Keratinocyte (primary cell): ENCODE measurements around the gene SPRY1. TPM values are rescaled to one million over a fixed set of nuclear protein-coding genes. Genes with fewer than 3 reads are reported as not detected.

Source experiments
- DNase-seq: peaks from one replicate; pipeline ENCODE4 v3.0.0-alpha.2; 2011; ENCODE audit warnings: low read depth, missing footprints, low spot score
- FAIRE-seq: peaks from 2 replicates; lab custom pipeline; 2011; peaks lifted over from hg19 to GRCh38; lab: Jason Lieb, UNC
- H2AFZ ChIP-seq: 2 replicates; pipeline ENCODE4 v1.6.0; 2012; ENCODE audit warnings: low read length, control low read depth, inconsistent platforms; ENCODE audit not compliant: control insufficient read depth
- H3K27ac ChIP-seq: 2 replicates; pipeline ENCODE4 v1.5.1; 2011; ENCODE audit warnings: low read length; ENCODE audit not compliant: control insufficient read depth, insufficient read depth
- H3K27me3 ChIP-seq: 3 replicates; pipeline ENCODE4 v1.6.0; 2011; ENCODE audit warnings: low read length; ENCODE audit not compliant: control insufficient read depth, insufficient read depth; ENCODE audit errors: extremely low read depth
- H3K36me3 ChIP-seq, 2 experiments: 2 replicates in 1 of 2; 3 replicates in 1 of 2; pipeline ENCODE4 v1.5.1; 2011; ENCODE audit warnings: low read length in 2 of 2, mild to moderate bottlenecking in 1 of 2; ENCODE audit not compliant: control insufficient read depth in 2 of 2, insufficient read depth in 2 of 2; ENCODE audit errors: extremely low read depth in 1 of 2
- H3K4me1 ChIP-seq: 3 replicates; pipeline ENCODE4 v1.5.1; 2011; ENCODE audit warnings: low read length; ENCODE audit not compliant: control insufficient read depth, insufficient read depth; ENCODE audit errors: extremely low read depth
- H3K4me2 ChIP-seq: 3 replicates; pipeline ENCODE4 v1.6.0; 2011; ENCODE audit warnings: low read depth, low read length; ENCODE audit not compliant: control insufficient read depth, insufficient read depth; ENCODE audit errors: extremely low read depth
- H3K4me3 ChIP-seq, 3 experiments: fragments of 200-600 bp in 1 of 3; sonication (generic) in 1 of 3; 2 replicates in 2 of 3; 3 replicates in 1 of 3; pipeline ENCODE4 v1.5.1; 2011 to 2016; ENCODE audit warnings: low read length in 3 of 3, mild to moderate bottlenecking in 3 of 3, control low read depth in 2 of 3, inconsistent platforms in 1 of 3, low read depth in 1 of 3, mixed read lengths in 1 of 3, mixed run types in 1 of 3, moderate library complexity in 1 of 3; ENCODE audit not compliant: control insufficient read depth in 2 of 3, insufficient read depth in 2 of 3; ENCODE audit errors: extremely low read depth in 1 of 3
- H3K79me2 ChIP-seq: 2 replicates; pipeline ENCODE4 v1.6.0; 2012; ENCODE audit warnings: low read length; ENCODE audit not compliant: control insufficient read depth, insufficient read depth
- H3K9ac ChIP-seq: 3 replicates; pipeline ENCODE4 v1.6.0; 2011; ENCODE audit warnings: low read length; ENCODE audit not compliant: control insufficient read depth, insufficient read depth; ENCODE audit errors: extremely low read depth
- H3K9me1 ChIP-seq: 3 replicates; pipeline ENCODE4 v1.6.0; 2011; ENCODE audit warnings: low read length; ENCODE audit not compliant: control insufficient read depth, insufficient read depth; ENCODE audit errors: extremely low read depth
- H3K9me3 ChIP-seq: 2 replicates; pipeline ENCODE4 v1.5.1; 2012; ENCODE audit warnings: low read depth, low read length; ENCODE audit not compliant: control insufficient read depth
- H4K20me1 ChIP-seq: 3 replicates; pipeline ENCODE4 v1.6.0; 2011; ENCODE audit warnings: low read length; ENCODE audit not compliant: control insufficient read depth, insufficient read depth; ENCODE audit errors: extremely low read depth
- EZH2 ChIP-seq: IDR thresholded peaks from one replicate; pipeline ENCODE4 v1.6.1; 2012; ENCODE audit warnings: inconsistent platforms, mild to moderate bottlenecking, low read length, moderate library complexity
- dilution Hi-C: fragments of 300-500 bp; cut with MboI; formaldehyde crosslinking; loops from one replicate; pipeline ENCODE4 v1.7.0; 2020; ENCODE audit warnings: low sequenced_read_pairs; ENCODE audit not compliant: extremely low pct_ligation_motif_present
- polyA plus RNA-seq, 5 experiments: library from polyadenylated mRNA; depleted of rRNA in 3 of 5; stranded (reverse) in 3 of 5; stranded (forward) in 1 of 5; unstranded in 1 of 5; fragments of >200 nt; gene quantifications; 1 replicate in 1 of 5; 2 replicates in 3 of 5; 3 replicates in 1 of 5; pipeline versions ENCODE4 v1.2.1 to v1.2.3, GENCODE V29; 2011 to 2012; ENCODE audit warnings: missing spikeins in 2 of 5, low read depth in 1 of 5, low replicate concordance in 1 of 5
- TF ChIP-seq, protein P1 (sequence below), 3 experiments: IDR thresholded peaks in 1 of 3; conservative IDR thresholded peaks in 1 of 3; optimal IDR thresholded peaks in 1 of 3; 2 replicates in 2 of 3; 3 replicates in 1 of 3; pipeline versions ENCODE3 to v1.5.1; 2011; ENCODE audit warnings: low read length in 3 of 3, mild to moderate bottlenecking in 3 of 3, moderate library complexity in 2 of 3, control low read depth in 1 of 3, inconsistent platforms in 1 of 3; ENCODE audit not compliant: insufficient read depth in 2 of 3; ENCODE audit errors: extremely low read depth in 1 of 3

Gene SPRY1
- polyA plus RNA-seq, 1 donor (not counting 4 experiments of a cell fraction or from before 2014, with no cell fraction given), result 3.6 TPM

DNA sequence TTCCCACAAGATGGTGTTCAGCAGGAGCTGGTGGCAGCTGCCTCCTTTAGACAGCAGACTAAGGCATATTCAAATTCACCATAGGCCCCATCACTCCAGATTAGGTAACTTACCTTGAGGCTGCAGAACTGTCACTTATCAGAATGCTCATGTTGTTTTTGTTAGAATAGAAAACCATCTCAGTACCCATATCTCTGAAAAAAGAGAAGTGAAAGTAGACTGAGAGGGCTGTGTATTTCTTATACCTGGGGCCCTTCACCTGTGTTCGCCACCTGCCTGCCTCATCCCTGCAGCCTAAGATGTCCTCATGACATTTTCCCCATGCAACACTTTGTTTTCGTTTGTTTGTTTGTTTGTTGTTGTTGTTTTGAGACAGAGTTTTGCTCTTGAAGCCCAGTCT lies 32.9 kb upstream of the SPRY1 start:
- peaks cover 5% of the 10 kb centered on the region for H3K4me1 ChIP-seq
- no peak overlapping the region for H3K4me3 ChIP-seq
- dilution Hi-C loops, result no loop called here
- H3K9ac ChIP-seq, result no peak overlapping the region
- no peak overlapping the region for H3K4me2 ChIP-seq
- no peaks in the 10 kb centered on the region for H3K27me3 ChIP-seq
- FAIRE-seq, result no peak
- TF ChIP-seq, protein P1, sequence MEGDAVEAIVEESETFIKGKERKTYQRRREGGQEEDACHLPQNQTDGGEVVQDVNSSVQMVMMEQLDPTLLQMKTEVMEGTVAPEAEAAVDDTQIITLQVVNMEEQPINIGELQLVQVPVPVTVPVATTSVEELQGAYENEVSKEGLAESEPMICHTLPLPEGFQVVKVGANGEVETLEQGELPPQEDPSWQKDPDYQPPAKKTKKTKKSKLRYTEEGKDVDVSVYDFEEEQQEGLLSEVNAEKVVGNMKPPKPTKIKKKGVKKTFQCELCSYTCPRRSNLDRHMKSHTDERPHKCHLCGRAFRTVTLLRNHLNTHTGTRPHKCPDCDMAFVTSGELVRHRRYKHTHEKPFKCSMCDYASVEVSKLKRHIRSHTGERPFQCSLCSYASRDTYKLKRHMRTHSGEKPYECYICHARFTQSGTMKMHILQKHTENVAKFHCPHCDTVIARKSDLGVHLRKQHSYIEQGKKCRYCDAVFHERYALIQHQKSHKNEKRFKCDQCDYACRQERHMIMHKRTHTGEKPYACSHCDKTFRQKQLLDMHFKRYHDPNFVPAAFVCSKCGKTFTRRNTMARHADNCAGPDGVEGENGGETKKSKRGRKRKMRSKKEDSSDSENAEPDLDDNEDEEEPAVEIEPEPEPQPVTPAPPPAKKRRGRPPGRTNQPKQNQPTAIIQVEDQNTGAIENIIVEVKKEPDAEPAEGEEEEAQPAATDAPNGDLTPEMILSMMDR (optimal IDR thresholded peaks at IDR 0.05 in 1 of 3, IDR thresholded peaks at IDR 0.05 in 1 of 3, conservative IDR thresholded peaks at IDR 0.05 in 1 of 3; ENCODE audit: extremely low read depth in 1 of 3, insufficient read depth in 2 of 3, low read length in 3 of 3), result no peak
- no peak for TF ChIP-seq EZH2
- no peak overlapping the region for H3K27ac ChIP-seq
- no peak overlapping the region for H2AFZ ChIP-seq
- no peaks in the 10 kb centered on the region for H3K9me3 ChIP-seq
- H4K20me1 ChIP-seq, result no peaks in the 10 kb centered on the region
- H3K79me2 ChIP-seq, result no peaks in the 10 kb centered on the region
- H3K9me1 ChIP-seq, result no peaks in the 10 kb centered on the region
- no peaks in the 10 kb centered on the region for H3K36me3 ChIP-seq
- DNase-seq, result no peak

DNA sequence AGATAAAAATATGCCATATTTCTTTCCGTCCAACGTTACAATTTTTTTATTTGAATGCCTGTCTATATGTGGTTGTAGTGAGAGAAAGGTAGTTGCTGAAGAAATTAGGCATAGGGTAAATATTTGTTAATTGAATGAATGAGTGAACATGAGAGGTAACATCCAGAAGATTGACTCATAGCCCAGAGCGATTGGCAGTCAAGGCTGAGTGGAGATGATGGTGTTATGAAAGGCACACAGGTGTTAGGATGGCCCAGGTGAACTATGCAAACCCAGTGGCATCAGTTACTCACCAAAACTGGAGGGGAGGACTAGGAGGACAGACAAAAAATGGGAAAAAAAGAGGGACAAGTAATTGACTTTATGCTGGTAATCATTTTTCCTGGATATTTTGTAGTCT lies 31.7 kb upstream of the SPRY1 start:
- dilution Hi-C loops, result no loop called here
- no peak for DNase-seq
- TF ChIP-seq, protein P1 (optimal IDR thresholded peaks at IDR 0.05 in 1 of 3, IDR thresholded peaks at IDR 0.05 in 1 of 3, conservative IDR thresholded peaks at IDR 0.05 in 1 of 3; ENCODE audit: extremely low read depth in 1 of 3, insufficient read depth in 2 of 3, low read length in 3 of 3), result no peak
- no peak for TF ChIP-seq EZH2

More for the DNA sequence above, 31.7 kb upstream of the SPRY1 start:
- Histone ChIP-seq H3K9me3 (no peaks in the 10 kb centered on the region), H3K4me3 (no peak overlapping the region), H3K27me3 (no peaks in the 10 kb centered on the region), H3K4me1 (peaks cover 5% of the 10 kb centered on the region), H3K79me2 (no peaks in the 10 kb centered on the region), H4K20me1 (no peaks in the 10 kb centered on the region), H2AFZ (no peak overlapping the region), H3K36me3 (no peaks in the 10 kb centered on the region), H3K9me1 (no peaks in the 10 kb centered on the region), H3K27ac (no peak overlapping the region), H3K9ac (no peak overlapping the region), H3K4me2 (no peak overlapping the region)
- peak; percentile 36 for FAIRE-seq
